ENCODE results near the gene NDUFS6. TPM values are rescaled to one million over a fixed set of nuclear protein-coding genes. Genes with fewer than 3 reads are reported as not detected.

Gene NDUFS6
- total RNA-seq, 4 donors from 2014 or later, result 54.7 to 66.4 (median 55.7) TPM

GRCh38 chr5:1818784-1819183, 17.6 kb downstream of the NDUFS6 start:
- Histone ChIP-seq H3K4me3 (no peak overlapping the region), H3K4me1 (no peaks in the 10 kb centered on the region), H3K36me3 (peaks cover 71 to 100% (median 92%) of the 10 kb centered on the region in 4 donors), H3K27ac (replicated peaks in 1 of 4) (no peak overlapping the region), H3K27me3 (no peaks in the 10 kb centered on the region), H3K9me3 (no peaks in the 10 kb centered on the region)
- TF ChIP-seq POLR2A (IDR thresholded peaks at IDR 0.05; ENCODE audit: low read depth), result no peak
- WGBS, result 96% methylated on average over 5 of the region's 5 CpGs
- intact Hi-C loops (cut with DNase I), result no loop called here
- DNase-seq (ENCODE audit: extremely low spot score), result no peak

GRCh38 chr5:1819458-1819857, 18.3 kb downstream of the NDUFS6 start:
- Histone ChIP-seq H3K9me3 (no peaks in the 10 kb centered on the region), H3K36me3 (peaks cover 71 to 99% (median 91%) of the 10 kb centered on the region in 4 donors), H3K4me3 (no peak overlapping the region), H3K4me1 (no peaks in the 10 kb centered on the region), H3K27me3 (no peaks in the 10 kb centered on the region), H3K27ac (replicated peaks in 1 of 4) (no peak overlapping the region)
- TF ChIP-seq POLR2AphosphoS5 (IDR thresholded peaks at IDR 0.05) (no peak), CTCF (IDR thresholded peaks at IDR 0.05) (no peak)
- no peak for DNase-seq (ENCODE audit: extremely low spot score)
- 93% methylated on average over 2 of the region's 2 CpGs for WGBS
- intact Hi-C loops (cut with DNase I), result no loop called here

GRCh38 chr5:1820381-1820780, 19.2 kb downstream of the NDUFS6 start:
- Histone ChIP-seq H3K9me3 (no peaks in the 10 kb centered on the region), H3K4me1 (no peaks in the 10 kb centered on the region), H3K36me3 (peaks cover 71 to 99% (median 91%) of the 10 kb centered on the region in 4 donors), H3K27me3 (no peaks in the 10 kb centered on the region), H3K4me3 (no peak overlapping the region), H3K27ac (replicated peaks in 1 of 4) (no peak overlapping the region)
- DNase-seq (ENCODE audit: extremely low spot score), result no peak
- TF ChIP-seq CTCF (IDR thresholded peaks at IDR 0.05), result no peak
- TF ChIP-seq EP300 (IDR thresholded peaks at IDR 0.05), result no peak
- TF ChIP-seq POLR2A (IDR thresholded peaks at IDR 0.05; ENCODE audit: low read depth), result no peak
- TF ChIP-seq POLR2AphosphoS5 (IDR thresholded peaks at IDR 0.05), result no peak
- intact Hi-C loops (cut with DNase I), result no loop called here
- WGBS, result 90% methylated on average over 9 of the region's 12 CpGs

- H3K36me3 ChIP-seq, result peaks cover 66 to 98% (median 89%) of the 10 kb centered on the region in 4 donors
- H3K9me3 ChIP-seq, result no peaks in the 10 kb centered on the region
- no peak for DNase-seq (ENCODE audit: extremely low spot score)
- no peak overlapping the region for H3K4me3 ChIP-seq
- no peaks in the 10 kb centered on the region for H3K27me3 ChIP-seq
- TF ChIP-seq EP300 (IDR thresholded peaks at IDR 0.05) (no peak), CTCF (IDR thresholded peaks at IDR 0.05) (no peak), POLR2AphosphoS5 (IDR thresholded peaks at IDR 0.05) (no peak), POLR2A (IDR thresholded peaks at IDR 0.05; ENCODE audit: low read depth) (no peak)
- WGBS, result 94% methylated on average over 4 of the region's 4 CpGs
- no peak overlapping the region for H3K27ac ChIP-seq (replicated peaks in 1 of 4)
- no peaks in the 10 kb centered on the region for H3K4me1 ChIP-seq
- intact Hi-C loops (cut with DNase I), result no loop called here
Observed at GRCh38 chr5:1820926-1821325, 19.7 kb downstream of the NDUFS6 start.

- intact Hi-C loops (cut with DNase I), result no loop called here
- Histone ChIP-seq H3K27ac (replicated peaks in 1 of 4) (no peak overlapping the region), H3K27me3 (no peaks in the 10 kb centered on the region), H3K36me3 (peaks cover 57 to 98% (median 80%) of the 10 kb centered on the region in 4 donors), H3K9me3 (no peaks in the 10 kb centered on the region), H3K4me1 (no peaks in the 10 kb centered on the region), H3K4me3 (no peak overlapping the region)
- WGBS, result 95% methylated on average over 8 of the region's 8 CpGs
- no peak for TF ChIP-seq EP300 (IDR thresholded peaks at IDR 0.05)
- no peak for TF ChIP-seq POLR2A (IDR thresholded peaks at IDR 0.05; ENCODE audit: low read depth)
- TF ChIP-seq CTCF (IDR thresholded peaks at IDR 0.05), result no peak
- no peak for TF ChIP-seq POLR2AphosphoS5 (IDR thresholded peaks at IDR 0.05)
- DNase-seq (ENCODE audit: extremely low spot score), result no peak
Observed at GRCh38 chr5:1821862-1822261, 20.7 kb downstream of the NDUFS6 start.

Data from esophagus muscularis mucosa (tissue), 4 donors.